HFF-Myc (cell line): ENCODE results near the gene TBC1D22A.

Source experiments
- DNase-seq: peaks from one replicate; pipeline ENCODE4 v3.0.0-alpha.2; 2011; ENCODE audit warnings: low read depth; ENCODE audit errors: extremely low read depth
- H3K4me3 ChIP-seq: replicated peaks from 2 replicates; pipeline ENCODE4 v1.5.1; 2011; ENCODE audit warnings: low read depth, mild to moderate bottlenecking, control low read depth, low read length
- TF ChIP-seq, protein P1 (sequence below): IDR thresholded peaks from 2 replicates; pipeline ENCODE4 v1.5.1; 2012; ENCODE audit warnings: mild to moderate bottlenecking, low read depth, low read length, control low read depth; ENCODE audit errors: missing control alignments

Gene TBC1D22A

DNA sequence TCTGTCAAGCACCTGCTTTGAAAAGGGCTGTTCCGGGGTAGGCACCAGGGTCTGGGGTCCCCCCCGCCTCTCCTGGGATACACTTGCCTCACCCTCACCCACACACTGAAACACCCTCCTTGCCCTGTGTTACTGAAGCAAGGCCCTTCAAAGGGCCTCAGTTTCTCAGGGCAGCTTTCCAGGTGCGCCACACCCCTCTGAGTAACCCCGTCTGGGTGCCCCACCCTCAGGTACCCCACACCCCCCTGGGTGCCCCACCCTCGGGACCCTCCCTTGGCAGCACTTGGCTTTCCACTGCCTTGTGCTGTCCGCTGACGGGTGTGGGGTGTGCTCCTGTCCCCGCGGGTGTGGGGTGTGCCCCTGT lies 413.6 kb downstream of the TBC1D22A start:
- no peak overlapping the region for H3K4me3 ChIP-seq
- TF ChIP-seq, protein P1, sequence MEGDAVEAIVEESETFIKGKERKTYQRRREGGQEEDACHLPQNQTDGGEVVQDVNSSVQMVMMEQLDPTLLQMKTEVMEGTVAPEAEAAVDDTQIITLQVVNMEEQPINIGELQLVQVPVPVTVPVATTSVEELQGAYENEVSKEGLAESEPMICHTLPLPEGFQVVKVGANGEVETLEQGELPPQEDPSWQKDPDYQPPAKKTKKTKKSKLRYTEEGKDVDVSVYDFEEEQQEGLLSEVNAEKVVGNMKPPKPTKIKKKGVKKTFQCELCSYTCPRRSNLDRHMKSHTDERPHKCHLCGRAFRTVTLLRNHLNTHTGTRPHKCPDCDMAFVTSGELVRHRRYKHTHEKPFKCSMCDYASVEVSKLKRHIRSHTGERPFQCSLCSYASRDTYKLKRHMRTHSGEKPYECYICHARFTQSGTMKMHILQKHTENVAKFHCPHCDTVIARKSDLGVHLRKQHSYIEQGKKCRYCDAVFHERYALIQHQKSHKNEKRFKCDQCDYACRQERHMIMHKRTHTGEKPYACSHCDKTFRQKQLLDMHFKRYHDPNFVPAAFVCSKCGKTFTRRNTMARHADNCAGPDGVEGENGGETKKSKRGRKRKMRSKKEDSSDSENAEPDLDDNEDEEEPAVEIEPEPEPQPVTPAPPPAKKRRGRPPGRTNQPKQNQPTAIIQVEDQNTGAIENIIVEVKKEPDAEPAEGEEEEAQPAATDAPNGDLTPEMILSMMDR: no peak
- no peak for DNase-seq

DNA sequence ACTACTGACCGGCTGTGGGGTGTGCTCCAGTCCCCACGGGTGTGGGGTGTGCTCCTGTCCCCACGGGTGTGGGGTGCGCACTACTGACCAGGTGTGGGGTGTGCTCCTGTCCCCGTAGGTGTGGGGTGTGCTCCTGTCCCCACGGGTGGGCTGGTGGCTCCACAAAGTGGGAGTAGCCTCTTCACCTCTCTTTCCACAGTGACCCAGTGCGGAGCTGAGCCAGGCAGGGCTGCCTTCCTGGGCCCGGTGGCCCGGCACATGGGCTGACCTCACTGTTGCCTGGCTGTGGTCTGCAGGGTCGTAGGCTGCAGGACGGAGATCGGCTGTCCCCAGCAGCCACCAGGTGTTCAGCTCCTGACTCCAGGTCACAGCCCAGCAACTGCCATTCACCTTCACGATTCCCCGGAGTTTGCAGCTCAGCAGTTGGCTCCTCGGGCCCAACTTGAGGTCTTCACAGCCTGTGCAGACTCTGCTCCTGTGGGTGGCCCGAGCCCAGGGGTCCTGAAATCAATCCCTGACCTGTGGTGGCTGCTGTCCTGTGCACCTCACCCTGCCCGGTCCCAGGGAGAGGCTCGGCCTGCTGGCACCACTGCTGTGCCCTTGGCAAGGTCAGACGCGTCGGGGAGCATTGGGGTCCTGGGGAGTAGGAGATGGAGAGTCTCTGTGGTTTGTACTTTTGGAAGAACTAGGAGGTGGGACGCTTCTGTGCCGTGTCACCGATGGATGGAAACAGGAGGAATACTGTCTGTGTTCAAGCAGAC lies 414.3 kb downstream of the TBC1D22A start:
- TF ChIP-seq, protein P1: no peak
- no peak overlapping the region for H3K4me3 ChIP-seq
- no peak for DNase-seq

DNA sequence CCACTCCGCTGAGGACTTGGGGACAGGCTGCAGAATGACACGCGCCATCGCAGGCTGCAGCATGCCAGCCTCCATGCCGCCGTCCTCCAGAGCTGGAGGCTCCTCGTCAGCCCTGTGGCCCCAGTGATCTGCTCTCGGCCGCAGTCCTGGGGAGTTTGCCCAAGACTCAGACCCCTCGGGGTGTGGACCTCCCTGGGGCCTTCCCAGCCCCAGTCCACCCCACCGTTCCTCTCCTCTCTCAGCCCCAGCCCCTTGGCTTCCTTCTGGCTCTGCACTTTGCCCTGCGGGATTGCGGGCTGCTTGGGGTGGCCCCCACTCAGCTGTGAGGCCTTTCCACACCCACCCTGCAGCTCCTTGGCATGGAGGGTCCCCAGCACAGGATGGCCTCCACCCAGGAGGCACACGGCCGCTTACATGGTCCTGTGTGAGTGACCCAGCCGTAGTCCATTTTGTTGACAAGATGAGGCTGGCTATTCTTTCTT lies 414.9 kb downstream of the TBC1D22A start:
- no peak for DNase-seq
- H3K4me3 ChIP-seq: no peak overlapping the region
- TF ChIP-seq, protein P1: no peak

DNA sequence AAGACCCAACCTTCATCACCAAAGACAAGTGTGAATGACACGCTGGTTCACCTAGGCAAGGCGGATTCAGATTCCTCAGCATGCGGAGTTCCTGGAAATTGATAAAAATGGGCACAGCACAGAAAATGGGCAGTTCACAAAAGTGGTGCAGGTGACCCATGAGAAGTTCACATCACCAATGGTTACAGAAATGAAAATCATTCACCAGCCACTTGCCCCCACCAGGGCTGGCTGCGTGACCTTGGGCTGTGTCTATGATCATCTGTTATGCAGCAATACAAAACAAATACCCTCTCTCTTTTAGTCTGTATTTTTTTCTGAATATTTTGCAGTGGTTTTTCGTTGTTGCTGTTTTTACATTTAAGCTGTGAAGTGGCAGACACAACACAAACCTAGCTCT lies 415.9 kb downstream of the TBC1D22A start:
- no peak for DNase-seq
- H3K4me3 ChIP-seq: no peak overlapping the region
- TF ChIP-seq, protein P1: no peak

DNA sequence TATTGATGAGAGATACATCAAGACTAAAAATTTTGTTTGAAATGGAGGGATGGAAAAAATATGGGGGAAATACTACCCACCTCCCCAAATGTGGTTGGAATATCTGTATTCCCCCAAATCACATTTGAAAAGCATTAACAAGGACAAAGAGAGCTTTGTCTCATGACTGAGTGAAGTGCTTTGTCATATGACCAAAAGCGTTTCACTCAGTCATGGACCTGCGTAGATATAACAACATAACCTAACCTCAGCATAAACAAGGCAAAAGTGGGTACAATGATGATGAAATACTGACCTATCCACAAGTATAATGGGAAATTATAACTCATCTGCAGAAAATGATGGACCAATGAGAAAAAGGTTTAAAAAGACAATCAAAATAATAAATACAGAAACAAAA lies 418.3 kb downstream of the TBC1D22A start:
- no peak overlapping the region for H3K4me3 ChIP-seq
- no peak for DNase-seq
- TF ChIP-seq, protein P1: no peak

DNA sequence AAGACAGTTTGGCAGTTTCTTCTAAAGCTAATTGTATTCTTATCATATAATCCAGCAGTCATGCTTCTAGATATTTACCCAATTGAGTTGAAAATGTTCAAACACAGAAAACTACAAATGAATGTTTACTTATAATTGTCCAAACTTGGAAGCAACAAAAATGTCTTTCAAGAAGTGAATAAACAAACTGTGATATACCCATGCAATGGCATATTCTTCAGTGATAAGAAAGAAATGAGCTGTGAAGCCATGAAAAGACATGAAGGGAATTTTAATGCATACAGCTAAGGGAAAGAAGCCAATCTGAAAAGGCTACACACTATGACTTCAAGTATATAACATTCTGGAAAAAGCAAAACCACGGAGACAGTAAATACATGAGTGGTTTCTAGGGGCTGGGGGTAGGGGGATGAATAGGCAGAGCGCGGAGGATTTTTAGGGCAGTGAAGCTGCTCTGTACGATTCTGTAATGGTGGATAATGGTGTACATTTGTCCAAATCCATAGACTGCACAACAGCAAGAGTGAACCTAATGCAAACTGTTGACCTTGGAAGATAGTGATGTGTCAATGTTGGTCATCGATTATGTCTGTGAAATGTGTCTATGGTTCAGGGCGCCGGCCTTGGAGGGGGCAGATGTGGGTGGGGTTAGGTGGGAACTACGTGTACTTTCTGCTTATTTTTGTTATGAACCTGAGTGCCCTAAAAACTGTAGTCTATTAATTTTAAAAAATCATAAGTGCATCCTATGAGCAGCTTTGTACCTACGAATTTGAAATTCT lies 424.9 kb downstream of the TBC1D22A start:
- TF ChIP-seq, protein P1: no peak
- H3K4me3 ChIP-seq: no peak overlapping the region
- no peak for DNase-seq
